HEK293 (cell line): ENCODE data around the gene METAP1.

Experiments
- CTCF ChIA-PET: fragments of 350-600 bp; formaldehyde crosslinking; extraction: SDS; loops from one replicate; lab custom pipeline; 2021; ENCODE audit warnings: antibody characterized with exemption; lab: Yijun Ruan, JAX
- POLR2A ChIA-PET: fragments of 300-600 bp; formaldehyde crosslinking; extraction: SDS; loops from one replicate; lab custom pipeline; 2020; ENCODE audit warnings: antibody characterized with exemption, inconsistent platforms; lab: Yijun Ruan, JAX
- H3K27ac ChIP-seq: fragments of 200-500 bp; sonication (Bioruptor generic); 2 replicates; pipeline ENCODE4 v1.5.1; 2014; ENCODE audit warnings: low read depth, low read length, control low read depth, inconsistent platforms; ENCODE audit errors: extremely low read depth
- H3K36me3 ChIP-seq, 2 experiments: fragments of 200-500 bp in 1 of 2; sonication (Bioruptor generic) in 1 of 2; 1 replicate in 1 of 2; 2 replicates in 1 of 2; pipeline ENCODE4 v1.5.1; 2014 to 2017; ENCODE audit warnings: inconsistent platforms in 2 of 2, low read length in 2 of 2; ENCODE audit not compliant: control insufficient read depth in 2 of 2, insufficient read depth in 1 of 2
- H3K4me1 ChIP-seq: fragments of 200-500 bp; sonication (Bioruptor generic); 2 replicates; pipeline ENCODE4 v1.5.1; 2014; ENCODE audit warnings: mild to moderate bottlenecking, low read length, inconsistent platforms; ENCODE audit not compliant: control insufficient read depth, insufficient read depth
- H3K4me3 ChIP-seq: 2 replicates; pipeline ENCODE4 v1.5.1; 2011; ENCODE audit warnings: low read depth, mild to moderate bottlenecking, control low read depth, low read length, moderate library complexity
- H3K9me3 ChIP-seq: fragments of 200-500 bp; sonication (Bioruptor generic); 2 replicates; pipeline ENCODE4 v1.5.1; 2014; ENCODE audit warnings: low read depth, low read length, inconsistent platforms; ENCODE audit not compliant: control insufficient read depth, insufficient read depth
- REPIN1 ChIP-seq: fragments of 450-650 bp; formaldehyde crosslinking; IDR thresholded peaks from 2 replicates; pipeline ENCODE4 v1.5.1; 2017; ENCODE audit warnings: missing biosample characterization, missing genetic modification characterization, low read depth
- YY2 ChIP-seq: fragments of 450-650 bp; formaldehyde crosslinking; IDR thresholded peaks from 2 replicates; pipeline ENCODE4 v1.5.1; 2016; ENCODE audit warnings: missing biosample characterization, missing genetic modification characterization
- ZBTB11 ChIP-seq: fragments of 450-650 bp; formaldehyde crosslinking; conservative IDR thresholded peaks from 2 replicates; pipeline ENCODE4 v1.5.1; 2016; ENCODE audit warnings: low read depth, missing biosample characterization, missing genetic modification characterization
- ZNF174 ChIP-seq: fragments of 450-650 bp; formaldehyde crosslinking; IDR thresholded peaks from 2 replicates; pipeline ENCODE4 v1.5.0; 2017; ENCODE audit warnings: missing biosample characterization, mild to moderate bottlenecking, missing genetic modification characterization
- ZNF2 ChIP-seq: fragments of 450-650 bp; formaldehyde crosslinking; IDR thresholded peaks from 2 replicates; pipeline ENCODE4 v1.5.1; 2016; ENCODE audit warnings: missing biosample characterization, missing genetic modification characterization
- ZNF23 ChIP-seq: fragments of 450-650 bp; formaldehyde crosslinking; IDR thresholded peaks from 2 replicates; pipeline ENCODE4 v1.5.1; 2016; ENCODE audit warnings: missing biosample characterization, missing genetic modification characterization, borderline replicate concordance
- ZNF341 ChIP-seq: fragments of 450-650 bp; formaldehyde crosslinking; IDR thresholded peaks from 2 replicates; pipeline ENCODE4; 2016; ENCODE audit warnings: low read depth, missing biosample characterization, missing genetic modification characterization
- ZNF350 ChIP-seq: fragments of 450-650 bp; formaldehyde crosslinking; IDR thresholded peaks from 2 replicates; pipeline ENCODE4 v1.5.0; 2017; ENCODE audit warnings: missing biosample characterization, mild to moderate bottlenecking, missing genetic modification characterization
- ZNF416 ChIP-seq: fragments of 450-650 bp; formaldehyde crosslinking; IDR thresholded peaks from 2 replicates; pipeline ENCODE4 v1.5.1; 2016; ENCODE audit warnings: missing biosample characterization, missing genetic modification characterization
- ZNF510 ChIP-seq: fragments of 450-650 bp; formaldehyde crosslinking; IDR thresholded peaks from 2 replicates; pipeline ENCODE4 v1.5.1; 2018; ENCODE audit warnings: mild to moderate bottlenecking, missing genetic modification characterization, missing biosample characterization; ENCODE audit not compliant: insufficient replicate concordance
- ZNF571 ChIP-seq: fragments of 450-650 bp; formaldehyde crosslinking; IDR thresholded peaks from 2 replicates; pipeline ENCODE4 v1.5.0; 2017; ENCODE audit warnings: missing biosample characterization, missing genetic modification characterization
- ZNF596 ChIP-seq: fragments of 450-650 bp; IDR thresholded peaks from 2 replicates; pipeline ENCODE4 v1.5.0; 2018; ENCODE audit warnings: missing biosample characterization, mild to moderate bottlenecking, missing genetic modification characterization, moderate library complexity
- ZNF623 ChIP-seq: fragments of 450-650 bp; formaldehyde crosslinking; IDR thresholded peaks from 2 replicates; pipeline ENCODE4 v1.5.1; 2016; ENCODE audit warnings: missing biosample characterization, missing genetic modification characterization
- ZNF76 ChIP-seq: fragments of 450-650 bp; formaldehyde crosslinking; IDR thresholded peaks from 2 replicates; pipeline ENCODE4; 2016; ENCODE audit warnings: low read depth, missing biosample characterization, missing genetic modification characterization, borderline replicate concordance
- ZSCAN16 ChIP-seq: fragments of 450-650 bp; formaldehyde crosslinking; IDR thresholded peaks from 2 replicates; pipeline ENCODE4 v1.5.1; 2016; ENCODE audit warnings: missing biosample characterization, missing genetic modification characterization
- TF ChIP-seq, protein P1 (sequence below): fragments of 450-650 bp; formaldehyde crosslinking; conservative IDR thresholded peaks from 2 replicates; pipeline ENCODE4 v1.5.1; 2016; ENCODE audit warnings: low read depth, missing biosample characterization, missing genetic modification characterization
- TF ChIP-seq, protein P2 (sequence below): fragments of 450-650 bp; formaldehyde crosslinking; IDR thresholded peaks from 2 replicates; pipeline ENCODE4 v1.5.1; 2016; ENCODE audit warnings: missing biosample characterization, missing genetic modification characterization
- TF ChIP-seq, protein P3 (sequence below): fragments of 450-650 bp; formaldehyde crosslinking; IDR thresholded peaks from 2 replicates; pipeline ENCODE4 v1.5.1; 2016; ENCODE audit warnings: missing biosample characterization, missing genetic modification characterization

METAP1 gene

GRCh38 chr4:99102634-99103033 lies 107.1 kb downstream of the METAP1 start:
- ChIA-PET CTCF (interaction anchor here (0.9 kb wide), 1 partner anchor 116 kb away, joined by 3 read pairs; no protein-coding TSS in a partner anchor), POLR2A (interaction anchor here (0.5 kb wide), 1 partner anchor 28 kb away, joined by 6 read pairs; no protein-coding TSS in a partner anchor)
- H3K36me3 ChIP-seq = no peaks in the 10 kb centered on the region
- H3K4me3 ChIP-seq = no peak overlapping the region
- H3K27ac ChIP-seq = no peak overlapping the region
- TF ChIP-seq ZNF174 (tag by site-specific recombination) = no peak
- TF ChIP-seq, protein P1, sequence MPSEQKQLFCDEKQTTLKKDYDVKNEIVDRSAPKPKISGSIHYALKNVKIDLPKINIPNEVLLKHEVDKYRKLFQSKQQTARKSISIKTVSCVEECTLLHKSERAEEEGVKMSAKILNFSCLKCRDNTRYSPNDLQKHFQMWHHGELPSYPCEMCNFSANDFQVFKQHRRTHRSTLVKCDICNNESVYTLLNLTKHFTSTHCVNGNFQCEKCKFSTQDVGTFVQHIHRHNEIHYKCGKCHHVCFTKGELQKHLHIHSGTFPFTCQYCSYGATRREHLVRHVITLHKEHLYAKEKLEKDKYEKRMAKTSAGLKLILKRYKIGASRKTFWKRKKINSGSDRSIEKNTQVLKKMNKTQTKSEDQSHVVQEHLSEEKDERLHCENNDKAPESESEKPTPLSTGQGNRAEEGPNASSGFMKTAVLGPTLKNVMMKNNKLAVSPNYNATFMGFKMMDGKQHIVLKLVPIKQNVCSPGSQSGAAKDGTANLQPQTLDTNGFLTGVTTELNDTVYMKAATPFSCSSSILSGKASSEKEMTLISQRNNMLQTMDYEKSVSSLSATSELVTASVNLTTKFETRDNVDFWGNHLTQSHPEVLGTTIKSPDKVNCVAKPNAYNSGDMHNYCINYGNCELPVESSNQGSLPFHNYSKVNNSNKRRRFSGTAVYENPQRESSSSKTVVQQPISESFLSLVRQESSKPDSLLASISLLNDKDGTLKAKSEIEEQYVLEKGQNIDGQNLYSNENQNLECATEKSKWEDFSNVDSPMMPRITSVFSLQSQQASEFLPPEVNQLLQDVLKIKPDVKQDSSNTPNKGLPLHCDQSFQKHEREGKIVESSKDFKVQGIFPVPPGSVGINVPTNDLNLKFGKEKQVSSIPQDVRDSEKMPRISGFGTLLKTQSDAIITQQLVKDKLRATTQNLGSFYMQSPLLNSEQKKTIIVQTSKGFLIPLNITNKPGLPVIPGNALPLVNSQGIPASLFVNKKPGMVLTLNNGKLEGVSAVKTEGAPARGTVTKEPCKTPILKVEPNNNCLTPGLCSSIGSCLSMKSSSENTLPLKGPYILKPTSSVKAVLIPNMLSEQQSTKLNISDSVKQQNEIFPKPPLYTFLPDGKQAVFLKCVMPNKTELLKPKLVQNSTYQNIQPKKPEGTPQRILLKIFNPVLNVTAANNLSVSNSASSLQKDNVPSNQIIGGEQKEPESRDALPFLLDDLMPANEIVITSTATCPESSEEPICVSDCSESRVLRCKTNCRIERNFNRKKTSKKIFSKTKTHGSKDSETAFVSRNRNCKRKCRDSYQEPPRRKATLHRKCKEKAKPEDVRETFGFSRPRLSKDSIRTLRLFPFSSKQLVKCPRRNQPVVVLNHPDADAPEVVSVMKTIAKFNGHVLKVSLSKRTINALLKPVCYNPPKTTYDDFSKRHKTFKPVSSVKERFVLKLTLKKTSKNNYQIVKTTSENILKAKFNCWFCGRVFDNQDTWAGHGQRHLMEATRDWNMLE = no peak
- TF ChIP-seq ZSCAN16 (tag by site-specific recombination) = no peak
- TF ChIP-seq ZNF2 (tag by site-specific recombination) = no peak
- TF ChIP-seq YY2 (tag by site-specific recombination) = no peak
- TF ChIP-seq, protein P2, sequence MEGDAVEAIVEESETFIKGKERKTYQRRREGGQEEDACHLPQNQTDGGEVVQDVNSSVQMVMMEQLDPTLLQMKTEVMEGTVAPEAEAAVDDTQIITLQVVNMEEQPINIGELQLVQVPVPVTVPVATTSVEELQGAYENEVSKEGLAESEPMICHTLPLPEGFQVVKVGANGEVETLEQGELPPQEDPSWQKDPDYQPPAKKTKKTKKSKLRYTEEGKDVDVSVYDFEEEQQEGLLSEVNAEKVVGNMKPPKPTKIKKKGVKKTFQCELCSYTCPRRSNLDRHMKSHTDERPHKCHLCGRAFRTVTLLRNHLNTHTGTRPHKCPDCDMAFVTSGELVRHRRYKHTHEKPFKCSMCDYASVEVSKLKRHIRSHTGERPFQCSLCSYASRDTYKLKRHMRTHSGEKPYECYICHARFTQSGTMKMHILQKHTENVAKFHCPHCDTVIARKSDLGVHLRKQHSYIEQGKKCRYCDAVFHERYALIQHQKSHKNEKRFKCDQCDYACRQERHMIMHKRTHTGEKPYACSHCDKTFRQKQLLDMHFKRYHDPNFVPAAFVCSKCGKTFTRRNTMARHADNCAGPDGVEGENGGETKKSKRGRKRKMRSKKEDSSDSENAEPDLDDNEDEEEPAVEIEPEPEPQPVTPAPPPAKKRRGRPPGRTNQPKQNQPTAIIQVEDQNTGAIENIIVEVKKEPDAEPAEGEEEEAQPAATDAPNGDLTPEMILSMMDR = no peak
- no peak for TF ChIP-seq ZNF23 (tag by site-specific recombination)
- no peak for TF ChIP-seq ZNF416 (tag by site-specific recombination)
- TF ChIP-seq REPIN1 (tag by site-specific recombination) = no peak
- TF ChIP-seq, protein P3, sequence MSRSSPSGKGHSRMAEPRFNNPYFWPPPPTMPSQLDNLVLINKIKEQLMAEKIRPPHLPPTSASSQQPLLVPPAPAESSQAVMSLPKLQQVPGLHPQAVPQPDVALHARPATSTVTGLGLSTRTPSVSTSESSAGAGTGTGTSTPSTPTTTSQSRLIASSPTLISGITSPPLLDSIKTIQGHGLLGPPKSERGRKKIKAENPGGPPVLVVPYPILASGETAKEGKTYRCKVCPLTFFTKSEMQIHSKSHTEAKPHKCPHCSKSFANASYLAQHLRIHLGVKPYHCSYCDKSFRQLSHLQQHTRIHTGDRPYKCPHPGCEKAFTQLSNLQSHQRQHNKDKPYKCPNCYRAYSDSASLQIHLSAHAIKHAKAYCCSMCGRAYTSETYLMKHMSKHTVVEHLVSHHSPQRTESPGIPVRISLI (tag by site-specific recombination) = no peak
- TF ChIP-seq ZNF341 = no peak
- TF ChIP-seq ZNF350 (tag by site-specific recombination) = no peak
- TF ChIP-seq ZBTB11 (tag by site-specific recombination) = no peak
- no peak for TF ChIP-seq ZNF623 (tag by site-specific recombination)
- TF ChIP-seq ZNF596 (tag by site-specific recombination) = no peak
- no peak for TF ChIP-seq ZNF510 (tag by site-specific recombination)
- no peak for TF ChIP-seq ZNF571 (tag by site-specific recombination)
- TF ChIP-seq ZNF76 (tag by site-specific recombination) = no peak
- H3K9me3 ChIP-seq = no peaks in the 10 kb centered on the region
- no peaks in the 10 kb centered on the region for H3K4me1 ChIP-seq
